Measurements from ENCODE around the gene CDKN2A.

CDKN2A gene

DNA sequence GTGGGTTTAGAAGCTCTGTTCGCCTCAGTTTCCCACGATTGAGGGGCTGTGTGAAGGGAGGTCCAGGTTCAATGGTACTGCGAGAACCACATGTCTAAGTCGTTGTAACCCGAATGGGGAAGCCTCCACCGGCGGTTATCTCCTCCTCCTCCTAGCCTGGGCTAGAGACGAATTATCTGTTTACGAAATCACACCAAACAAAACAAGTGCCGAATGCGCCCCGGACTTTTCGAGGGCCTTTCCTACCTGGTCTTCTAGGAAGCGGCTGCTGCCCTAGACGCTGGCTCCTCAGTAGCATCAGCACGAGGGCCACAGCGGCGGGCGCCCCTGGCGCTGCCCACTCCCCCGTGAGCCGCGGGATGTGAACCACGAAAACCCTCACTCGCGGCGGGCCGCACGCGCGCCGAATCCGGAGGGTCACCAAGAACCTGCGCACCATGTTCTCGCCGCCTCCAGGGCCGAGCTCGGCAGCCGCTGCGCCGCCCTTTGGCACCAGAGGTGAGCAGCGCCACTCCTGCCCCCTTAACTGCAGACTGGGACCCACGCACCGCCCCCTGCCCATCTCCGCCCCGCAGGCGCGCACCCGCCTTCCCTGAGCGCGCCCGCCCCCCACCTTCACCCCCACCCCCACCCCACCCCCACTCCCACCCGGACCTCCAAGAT is at the start of gene CDKN2A:
TSS of gene CDKN2A (minus strand) at position 500 of the 663 bp plus-strand sequence.
- H3K4me3 ChIP-seq (ENCODE audit: low read depth, low read length) = peak within 1 kb of the TSS; percentile 67

DNA sequence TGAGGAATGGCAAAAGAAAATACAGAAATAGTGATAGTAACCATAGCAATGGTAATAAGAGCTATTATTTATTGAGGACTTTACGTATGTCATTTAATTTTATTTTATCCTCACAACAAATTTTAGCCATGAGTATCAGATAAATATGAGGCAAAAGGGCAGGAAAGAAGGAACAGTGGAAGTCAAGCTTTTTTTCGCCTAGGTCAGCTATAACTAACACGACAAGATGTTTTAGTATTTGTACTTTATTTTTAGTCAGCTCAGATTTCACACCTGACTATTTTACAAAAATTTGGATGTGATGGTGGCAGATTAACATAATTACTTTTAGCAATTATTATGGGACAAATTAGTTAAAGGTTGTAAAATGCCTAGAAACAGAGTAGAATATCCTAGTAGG is 49.7 kb upstream of the CDKN2A start:
- H3K4me3 ChIP-seq (ENCODE audit: low read depth, low read length) = no peak overlapping the region

DNA sequence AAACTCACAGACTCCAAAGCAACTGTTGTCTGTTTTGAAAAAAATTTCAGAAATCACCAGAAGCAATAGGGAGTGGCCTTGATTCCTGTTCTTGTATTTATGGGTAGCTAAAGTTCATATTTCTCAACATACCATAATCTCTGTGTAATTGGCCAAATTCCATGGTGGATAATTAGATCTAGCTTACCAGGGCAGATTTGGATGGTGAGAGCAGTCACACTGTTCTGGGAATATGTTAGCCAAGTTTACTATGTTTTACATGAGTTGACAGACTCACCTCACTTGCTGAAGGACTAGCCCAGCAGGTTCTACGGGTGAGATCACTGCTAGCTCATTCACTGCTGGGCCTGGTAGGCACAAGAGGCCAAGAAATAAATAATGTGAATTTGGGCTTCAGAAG is 47.6 kb upstream of the CDKN2A start:
- no peak overlapping the region for H3K4me3 ChIP-seq (ENCODE audit: low read depth, low read length)

DNA sequence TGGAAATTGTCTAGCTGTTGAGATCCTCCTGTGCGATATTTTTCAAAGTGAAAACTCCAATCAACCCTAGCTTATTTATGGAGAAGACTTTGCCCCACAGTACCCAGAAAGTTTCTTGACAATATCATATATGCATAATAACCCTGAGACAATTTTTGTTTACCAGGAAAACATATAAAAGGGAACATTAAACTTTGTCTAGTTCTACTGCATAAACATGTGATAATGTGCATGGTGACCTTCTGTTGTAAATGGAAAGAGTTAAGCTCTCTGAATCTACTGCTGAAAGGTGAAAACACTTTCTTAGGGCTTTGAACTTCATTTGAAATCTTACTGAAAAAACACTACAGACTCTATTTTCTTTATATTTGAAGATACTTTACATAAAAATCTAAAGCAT is 47.2 kb upstream of the CDKN2A start:
- H3K4me3 ChIP-seq (ENCODE audit: low read depth, low read length) = no peak overlapping the region

DNA sequence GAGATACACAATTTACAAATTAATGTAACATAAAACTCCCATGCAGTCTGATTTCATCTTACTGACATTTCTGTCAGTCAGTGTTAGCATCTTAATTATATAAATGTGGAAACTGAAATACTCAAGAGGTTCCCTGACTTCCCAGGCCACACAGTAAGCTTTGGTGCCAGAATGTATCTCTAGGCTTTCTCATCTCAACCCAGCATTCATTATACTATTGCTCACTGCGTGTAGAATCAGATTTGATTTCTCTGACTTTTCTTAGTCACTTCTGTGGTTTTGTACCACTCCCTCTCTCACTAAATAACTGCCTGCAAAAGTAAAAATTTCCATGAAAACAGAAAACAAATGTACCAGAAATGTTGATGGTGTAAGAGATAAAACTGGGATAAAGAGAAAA is 46.6 kb upstream of the CDKN2A start:
- H3K4me3 ChIP-seq (ENCODE audit: low read depth, low read length) = no peak overlapping the region

DNA sequence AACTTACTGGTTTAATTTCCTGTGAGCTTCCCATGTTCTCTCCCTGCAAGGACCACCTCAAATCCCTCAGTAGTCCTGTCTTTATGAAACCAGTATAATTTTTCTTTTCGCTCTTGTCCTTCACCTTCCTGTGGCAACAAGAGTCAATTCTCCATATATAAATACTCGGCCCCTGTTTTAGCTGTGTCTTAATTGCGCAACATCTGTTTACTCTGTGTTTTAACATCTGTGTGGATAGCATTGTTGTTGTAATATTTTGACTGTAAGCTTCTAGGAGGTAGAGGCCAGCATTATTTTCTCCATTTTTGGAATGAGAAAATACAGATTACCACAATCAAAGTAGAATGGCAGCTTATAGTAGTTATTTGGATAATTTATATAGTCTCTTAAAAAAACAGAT is 45.1 kb upstream of the CDKN2A start:
- no peak overlapping the region for H3K4me3 ChIP-seq (ENCODE audit: low read depth, low read length)

DNA sequence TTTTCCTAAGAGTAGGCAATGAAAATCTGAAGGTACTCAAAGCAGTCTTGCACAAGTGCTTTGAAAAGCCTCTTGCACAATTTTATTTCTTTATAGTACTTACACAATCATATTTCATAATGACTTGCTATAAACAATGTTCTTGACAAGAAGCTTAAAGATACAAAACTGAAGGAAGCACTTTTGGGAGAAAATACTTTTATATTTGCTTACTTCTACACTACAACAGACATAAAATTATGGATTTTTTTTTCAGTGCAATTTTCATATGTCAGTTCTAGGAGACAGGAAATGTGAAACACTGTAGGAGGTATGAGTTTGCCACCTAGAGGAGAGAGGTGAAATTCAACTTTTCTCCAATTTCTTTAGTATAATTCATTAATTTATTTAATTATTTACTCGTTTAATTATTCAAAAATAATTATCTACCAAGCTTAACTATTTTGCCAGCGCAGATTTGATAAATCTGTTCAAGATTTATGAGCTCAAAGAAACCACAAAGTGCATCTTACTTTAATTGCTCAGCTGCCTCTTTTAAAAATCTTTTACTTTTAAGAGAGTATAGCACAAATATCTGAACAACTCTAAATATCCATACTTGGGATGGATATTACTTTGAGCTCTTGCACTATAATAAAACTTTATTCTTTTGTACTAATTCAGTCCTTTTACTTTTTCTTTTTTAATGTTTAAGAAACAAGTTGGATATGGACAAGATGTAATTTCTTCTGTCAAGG is 43.9 kb upstream of the CDKN2A start:
- no peak overlapping the region for H3K4me3 ChIP-seq (ENCODE audit: low read depth, low read length)

DNA sequence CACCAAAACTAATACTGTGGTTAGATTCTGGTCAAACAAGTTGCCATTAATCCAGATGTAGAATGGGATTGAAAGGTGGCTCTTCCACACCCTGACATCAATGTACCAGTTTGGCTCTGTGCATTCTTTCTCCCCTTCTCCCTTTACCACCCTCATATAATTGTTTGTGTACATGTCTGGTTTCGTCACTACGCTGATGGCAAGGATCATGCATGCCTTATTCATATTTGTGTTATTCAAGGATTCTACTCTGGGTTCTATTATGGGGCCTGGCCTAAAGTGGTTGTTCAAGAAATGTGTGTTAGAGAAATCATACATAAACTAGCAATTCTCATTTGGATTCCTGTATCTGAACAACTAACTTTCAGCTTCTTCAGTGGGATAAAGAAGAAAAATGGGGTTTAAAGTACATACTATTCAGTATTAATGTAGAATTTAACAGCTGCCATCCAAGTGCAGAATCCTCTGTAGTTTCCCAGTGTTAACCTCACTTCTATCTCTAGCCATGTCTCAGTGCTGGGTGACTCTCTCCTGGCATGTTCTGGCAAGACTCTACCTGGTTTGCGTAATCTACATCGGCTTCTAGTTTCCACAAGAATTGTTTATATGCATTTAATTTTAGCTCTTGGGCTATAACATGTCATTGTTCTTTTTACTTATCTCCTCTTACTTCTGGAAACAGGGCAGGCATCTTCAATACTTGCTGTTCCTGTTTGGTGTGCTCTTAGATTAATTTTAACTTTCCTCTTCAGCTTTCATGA is 42.9 kb upstream of the CDKN2A start:
- H3K4me3 ChIP-seq (ENCODE audit: low read depth, low read length) = no peak overlapping the region

DNA sequence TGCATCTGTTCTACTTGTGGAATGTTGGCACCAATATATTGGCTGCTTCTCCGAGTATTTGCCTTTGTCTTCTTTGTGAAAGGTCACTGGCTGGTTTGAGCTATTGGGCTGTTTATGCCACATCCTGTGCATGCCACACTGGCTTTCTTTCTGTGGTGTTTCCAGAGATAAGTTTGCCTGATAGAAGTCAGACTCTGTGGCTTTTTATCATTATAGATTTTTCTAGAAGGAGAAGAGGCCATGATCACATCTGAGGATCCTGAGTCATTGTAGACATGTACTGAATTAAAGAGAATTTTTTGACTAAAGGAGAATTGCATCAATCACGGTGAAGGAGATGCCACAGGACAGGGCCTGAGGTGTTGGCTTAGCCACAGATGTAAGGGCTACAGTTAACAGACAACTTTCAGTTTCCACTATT is 41.4 kb upstream of the CDKN2A start:
- no peak overlapping the region for H3K4me3 ChIP-seq (ENCODE audit: low read depth, low read length)

DNA sequence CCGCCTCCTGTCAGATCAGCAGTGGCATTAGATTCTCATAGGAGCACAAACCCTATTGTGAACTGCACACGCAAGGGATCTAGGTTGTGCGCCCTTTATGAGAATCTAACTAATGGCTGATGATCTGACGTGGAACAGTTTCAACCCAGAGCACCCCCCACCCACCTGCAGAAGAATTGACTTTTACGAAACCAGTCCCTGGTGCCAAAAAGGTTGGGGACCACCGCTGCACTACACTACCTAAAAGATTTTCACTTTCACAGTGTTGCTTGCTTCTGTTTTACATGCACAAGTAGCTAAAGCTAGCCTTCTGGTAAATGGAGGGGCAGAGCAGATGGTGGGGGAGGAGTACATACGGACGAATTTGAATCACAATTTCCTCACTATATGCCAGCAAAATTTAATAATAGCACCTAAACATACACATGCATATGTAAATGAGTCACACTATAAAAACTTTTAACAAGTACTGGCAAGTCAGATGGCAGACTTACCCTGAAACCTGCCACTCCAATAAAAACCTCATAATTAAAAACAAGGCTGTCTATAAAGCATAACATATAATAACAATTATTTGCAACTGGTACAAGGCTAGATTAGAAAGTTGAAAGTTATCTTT is 38.9 kb upstream of the CDKN2A start:
- no peak overlapping the region for H3K4me3 ChIP-seq (ENCODE audit: low read depth, low read length)

DNA sequence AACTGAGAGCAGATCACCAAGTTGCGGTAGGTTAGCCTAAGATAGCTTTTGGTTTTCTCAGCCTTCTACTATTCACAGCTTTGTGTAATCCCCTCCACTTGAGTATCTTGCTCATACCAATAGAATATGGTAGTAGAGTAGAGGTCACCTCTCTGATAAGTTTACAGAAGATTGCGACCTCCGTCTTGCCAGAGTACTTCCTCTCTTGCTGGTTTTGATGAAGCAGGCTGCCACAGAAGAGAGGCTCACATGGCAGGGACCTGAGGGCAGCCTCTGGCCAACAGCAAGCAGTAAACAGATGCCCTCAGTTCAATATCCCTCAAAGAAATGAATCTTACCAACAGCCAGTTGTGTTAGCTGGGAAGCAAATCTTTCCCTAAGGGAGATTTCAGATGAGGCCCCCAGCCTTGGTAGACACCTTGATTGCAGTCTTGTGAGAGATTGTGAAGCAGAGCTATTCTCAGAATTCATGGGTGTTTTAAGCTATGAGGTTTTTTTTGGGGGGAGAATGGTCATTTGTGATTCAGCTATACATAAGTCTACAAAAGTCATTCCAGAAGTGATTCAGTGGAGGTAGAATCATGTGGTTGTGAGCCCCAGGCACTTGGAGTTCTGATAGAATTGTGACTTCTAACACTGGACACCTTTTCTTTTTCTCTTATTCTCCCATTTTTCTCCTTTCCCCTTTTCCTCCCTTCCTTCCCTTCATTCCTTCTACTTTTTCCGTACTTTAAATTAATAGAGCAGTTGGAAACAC is 37.6 kb upstream of the CDKN2A start:
- no peak overlapping the region for H3K4me3 ChIP-seq (ENCODE audit: low read depth, low read length)

DNA sequence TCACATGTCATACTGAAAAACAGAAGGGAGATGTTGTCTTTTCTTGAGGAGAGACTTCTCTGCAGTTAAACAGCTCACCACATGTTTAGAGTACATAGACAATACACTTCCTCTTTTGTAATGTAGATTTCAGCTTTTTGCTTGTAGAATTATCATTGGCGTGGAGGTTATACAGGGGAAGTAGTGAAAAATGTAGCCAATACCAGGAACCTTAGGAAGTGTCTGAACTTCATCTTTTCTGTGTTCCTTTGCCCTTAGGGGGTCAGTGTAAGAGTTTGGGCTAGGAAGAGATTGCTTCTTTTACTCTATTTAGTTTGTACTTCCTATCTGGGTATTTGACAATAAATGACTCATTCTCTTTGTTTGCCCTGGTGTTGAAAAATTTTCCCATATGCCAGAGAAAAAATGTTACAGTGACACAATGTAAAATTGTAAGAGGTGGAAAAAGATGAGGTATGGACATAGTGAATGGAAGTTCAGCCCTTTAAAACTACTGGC is 36.0 kb upstream of the CDKN2A start:
- no peak overlapping the region for H3K4me3 ChIP-seq (ENCODE audit: low read depth, low read length)

DNA sequence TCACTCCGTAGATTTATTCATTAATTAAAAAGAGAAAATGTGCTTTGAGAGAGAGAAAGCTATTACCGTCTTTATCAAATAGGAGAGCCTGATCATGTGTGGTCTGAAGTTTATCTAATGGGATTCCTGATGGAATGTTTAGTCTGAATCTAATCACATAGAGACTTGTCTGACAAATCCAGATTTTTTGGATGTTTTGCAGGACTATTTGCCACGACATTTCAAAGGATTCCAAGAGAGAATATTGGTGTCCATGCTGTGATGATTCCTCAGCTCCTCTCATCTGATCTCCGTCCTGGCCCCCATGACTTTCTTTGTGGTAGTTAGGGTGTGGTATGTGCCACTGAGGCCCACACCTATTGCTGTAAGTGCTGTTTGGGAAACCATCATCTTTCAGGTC is 35.0 kb upstream of the CDKN2A start:
- no peak overlapping the region for H3K4me3 ChIP-seq (ENCODE audit: low read depth, low read length)

DNA sequence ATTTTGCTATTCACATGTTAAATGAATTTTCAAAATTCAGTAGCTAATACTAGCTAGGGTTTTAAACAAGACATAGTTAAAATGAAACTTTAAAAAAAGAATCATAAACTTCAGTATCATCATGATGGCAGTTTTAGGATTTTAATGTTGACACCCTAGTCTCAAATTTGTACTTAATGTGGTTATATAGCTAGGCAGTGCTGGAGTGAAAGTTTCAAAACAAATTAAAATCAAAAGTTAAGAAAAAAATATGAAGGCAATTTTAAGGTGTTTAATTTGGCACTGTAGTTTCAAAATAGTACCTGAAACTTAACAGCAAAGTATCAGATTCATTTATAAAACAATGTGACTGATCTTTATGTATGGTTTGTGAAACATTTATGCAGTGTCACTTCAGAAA is 34.2 kb upstream of the CDKN2A start:
- no peak overlapping the region for H3K4me3 ChIP-seq (ENCODE audit: low read depth, low read length)

DNA sequence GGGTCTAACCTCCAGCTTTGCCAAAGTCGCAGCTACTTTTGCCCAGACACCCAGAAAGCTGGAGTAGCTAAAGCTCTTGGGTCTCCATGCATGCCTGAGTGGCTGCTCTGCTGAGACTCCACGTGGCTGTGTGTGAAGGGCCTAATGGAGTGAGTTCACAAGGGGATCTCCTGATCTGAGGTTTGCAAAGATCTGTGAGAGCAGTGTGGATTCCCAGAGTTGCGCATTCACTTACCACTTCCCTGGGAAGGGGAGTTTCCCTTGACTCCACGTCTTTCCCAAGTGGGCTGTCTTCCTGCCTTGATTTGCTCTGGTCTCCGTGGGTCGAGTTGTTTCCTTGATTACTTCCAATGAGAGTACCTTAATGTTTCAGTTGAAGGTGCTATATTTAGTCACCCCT is 32.5 kb upstream of the CDKN2A start:
- no peak overlapping the region for H3K4me3 ChIP-seq (ENCODE audit: low read depth, low read length)

DNA sequence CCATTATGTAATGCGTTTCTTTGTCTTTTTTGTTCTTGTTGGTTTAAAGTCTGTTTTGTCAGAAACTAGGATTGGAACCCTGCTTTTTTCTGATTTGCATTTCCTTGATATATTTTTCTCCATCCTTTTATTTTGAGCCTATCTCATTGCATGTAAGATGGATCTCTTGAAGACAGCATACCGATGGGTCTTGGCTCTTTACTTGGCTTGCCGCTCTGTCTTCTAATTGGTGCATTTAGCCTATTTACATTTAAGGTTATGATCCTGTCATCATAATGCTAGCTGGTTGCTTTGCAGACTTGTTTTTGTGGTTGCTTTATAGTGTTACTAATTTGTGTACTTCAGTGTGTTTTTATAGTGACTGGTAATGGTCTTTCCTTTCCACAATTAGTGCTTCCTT is 28.2 kb upstream of the CDKN2A start:
- H3K4me3 ChIP-seq (ENCODE audit: low read depth, low read length) = no peak overlapping the region

DNA sequence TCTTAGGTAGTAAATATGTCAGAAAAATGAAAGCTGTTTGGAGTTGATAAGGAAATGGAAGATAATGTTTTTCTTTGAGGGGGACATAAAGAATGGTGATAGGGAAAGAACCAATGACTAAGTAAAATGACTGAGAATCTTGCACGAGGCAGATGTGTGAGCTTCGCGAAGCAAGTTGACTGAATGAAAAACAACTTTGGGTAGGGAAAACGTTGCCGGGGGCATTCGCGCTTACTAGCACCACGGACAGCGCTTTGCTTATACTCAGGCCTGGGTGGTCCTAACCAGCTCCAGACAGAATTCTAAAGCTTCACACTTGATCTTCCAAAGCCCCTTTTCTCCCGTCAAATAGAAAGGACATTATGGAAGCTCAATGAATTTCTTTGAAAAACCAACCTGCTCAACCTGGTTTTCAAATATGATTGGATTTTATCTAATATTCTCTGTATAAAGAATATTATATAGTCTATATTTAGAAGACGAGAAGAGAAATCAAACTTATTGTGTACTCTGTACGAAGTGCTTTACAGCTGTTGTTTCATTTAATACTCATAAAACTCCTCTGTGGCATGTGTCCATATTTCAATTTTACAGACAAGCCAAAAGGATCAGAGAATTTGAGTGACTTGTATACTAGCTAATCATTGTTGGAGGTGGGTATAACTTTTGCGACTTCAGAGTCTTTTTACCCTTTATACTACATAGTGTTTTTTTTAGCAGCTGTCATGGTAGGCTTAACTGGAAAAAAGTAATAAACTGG is 16.9 kb upstream of the CDKN2A start:
- no peak overlapping the region for H3K4me3 ChIP-seq (ENCODE audit: low read depth, low read length)

DNA sequence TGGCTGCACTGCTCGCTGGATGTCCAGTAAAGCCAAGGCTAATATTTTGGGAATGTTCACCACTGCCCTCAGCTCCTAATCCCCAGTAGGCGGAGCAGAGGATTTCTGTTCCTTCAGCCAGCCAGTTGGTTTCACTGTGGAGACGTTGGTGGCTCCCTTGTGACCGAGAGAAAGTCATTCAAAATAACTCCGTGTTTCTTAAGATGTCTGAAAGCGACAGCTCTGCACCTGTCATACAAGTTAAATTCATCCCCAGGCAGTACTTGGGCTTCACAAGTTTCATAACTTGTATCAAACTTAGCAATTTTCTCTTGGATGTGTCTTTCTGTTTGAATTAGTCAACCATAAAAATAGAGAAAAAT is 15.3 kb upstream of the CDKN2A start:
- peak overlapping the region; percentile 47 for H3K4me3 ChIP-seq (ENCODE audit: low read depth, low read length)

DNA sequence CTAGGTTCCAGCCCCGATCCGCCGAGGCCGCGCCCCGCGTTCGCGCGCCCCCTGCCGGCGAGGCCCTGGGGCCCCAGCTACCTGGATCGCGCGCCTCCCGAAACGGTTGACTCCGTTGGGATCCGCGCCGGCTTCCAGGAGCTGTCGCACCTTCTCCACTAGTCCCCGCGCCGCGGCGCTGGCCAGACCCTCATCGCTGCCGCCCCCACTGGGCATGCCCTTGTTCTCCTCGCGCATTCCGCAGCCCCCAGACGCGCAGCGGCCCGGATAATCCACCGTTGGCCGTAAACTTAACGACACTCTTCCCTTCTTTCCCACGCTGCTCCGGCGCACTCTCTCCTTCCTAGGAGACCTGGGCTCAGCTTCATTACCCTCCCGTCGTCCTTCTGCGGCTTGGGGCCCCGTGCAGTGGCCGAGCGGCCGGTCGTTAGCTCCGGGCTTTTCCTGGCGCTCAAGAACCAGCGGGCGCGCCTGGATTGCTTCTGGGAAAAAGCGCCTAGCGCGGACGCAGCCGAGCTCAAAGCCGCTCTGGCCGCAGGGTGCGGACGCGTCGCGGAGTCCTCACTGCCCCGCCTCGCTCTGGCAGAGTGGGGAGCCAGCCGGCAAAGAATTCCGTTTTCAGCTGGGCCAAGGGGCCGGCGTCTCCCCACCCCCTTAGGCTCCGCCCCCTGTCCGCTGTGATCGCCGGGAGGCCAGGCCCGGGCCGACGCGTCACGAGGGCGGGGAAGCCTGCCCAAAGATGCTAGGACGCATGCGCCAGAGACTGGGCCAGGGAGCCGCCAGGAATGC is 14.7 kb upstream of the CDKN2A start, which contains the start of gene CDKN2B:
TSS of gene CDKN2B (minus strand) at position 589 of the 789 bp plus-strand sequence. CDS start at position 237, 352 bp downstream.
- peak within 1 kb of the TSS; percentile 47 for H3K4me3 ChIP-seq (ENCODE audit: low read depth, low read length)

All from iPS-11a (cell line).